H9 (cell line): ENCODE measurements around the gene SFMBT2. TPM values are rescaled to one million over a fixed set of nuclear protein-coding genes. Genes with fewer than 3 reads are reported as not detected.

Source experiments
- DNase-seq: peaks from one replicate; pipeline ENCODE4 v3.0.0-alpha.2; 2017
- H2AFZ ChIP-seq: one replicate; pipeline ENCODE4 v1.6.1; 2013; ENCODE audit warnings: mild to moderate bottlenecking, low read length, control low read depth, moderate library complexity
- H2AK5ac ChIP-seq: 2 replicates; pipeline ENCODE4 v1.6.1; 2013; ENCODE audit warnings: low read length, control low read depth, mixed read lengths; ENCODE audit not compliant: insufficient read length
- H2BK120ac ChIP-seq: one replicate; pipeline ENCODE4 v1.6.1; 2013; ENCODE audit warnings: low read depth, mild to moderate bottlenecking, low read length, control low read depth, inconsistent platforms; ENCODE audit not compliant: poor library complexity, severe bottlenecking
- H2BK12ac ChIP-seq: 2 replicates; pipeline ENCODE4 v1.6.1; 2013; ENCODE audit warnings: low read length, control low read depth, mixed read lengths, low read depth; ENCODE audit not compliant: insufficient read length
- H2BK15ac ChIP-seq: 2 replicates; pipeline ENCODE4 v1.6.1; 2013; ENCODE audit warnings: low read depth, low read length, control low read depth
- H2BK20ac ChIP-seq: one replicate; pipeline ENCODE4 v1.6.1; 2013; ENCODE audit warnings: low read depth, mild to moderate bottlenecking, low read length, control low read depth, inconsistent platforms; ENCODE audit not compliant: poor library complexity, severe bottlenecking
- H2BK5ac ChIP-seq: 2 replicates; pipeline ENCODE4 v1.6.1; 2013; ENCODE audit warnings: low read length, control low read depth, mixed read lengths; ENCODE audit not compliant: insufficient read length
- H3K14ac ChIP-seq: 2 replicates; pipeline ENCODE4 v1.6.1; 2013; ENCODE audit warnings: low read length, control low read depth; ENCODE audit not compliant: insufficient read depth
- H3K18ac ChIP-seq: 2 replicates; pipeline ENCODE4 v1.6.1; 2013; ENCODE audit warnings: low read depth, mild to moderate bottlenecking, mixed read lengths, low read length, control low read depth; ENCODE audit not compliant: insufficient read length
- H3K23ac ChIP-seq: 2 replicates; pipeline ENCODE4 v1.6.1; 2013; ENCODE audit warnings: low read length, control low read depth, mixed read lengths, low read depth; ENCODE audit not compliant: insufficient read length
- H3K23me2 ChIP-seq: 2 replicates; pipeline ENCODE4 v1.6.1; 2013; ENCODE audit warnings: low read depth, mild to moderate bottlenecking, mixed read lengths, low read length, control low read depth; ENCODE audit not compliant: insufficient read length, poor library complexity, severe bottlenecking
- H3K27ac ChIP-seq: 2 replicates; pipeline ENCODE4 v1.5.1; 2013; ENCODE audit warnings: low read length, control low read depth, mixed read lengths, low read depth; ENCODE audit not compliant: insufficient read length
- H3K27me3 ChIP-seq: 2 replicates; pipeline ENCODE4 v1.6.1; 2013; ENCODE audit warnings: low read length, control low read depth, inconsistent platforms; ENCODE audit not compliant: insufficient read depth
- H3K4ac ChIP-seq: 2 replicates; pipeline ENCODE4 v1.6.1; 2013; ENCODE audit warnings: low read depth, mild to moderate bottlenecking, control low read depth, inconsistent platforms, low read length, moderate library complexity
- H3K4me1 ChIP-seq: 2 replicates; pipeline ENCODE4 v1.6.1; 2013; ENCODE audit warnings: low read length, control low read depth, inconsistent platforms; ENCODE audit not compliant: insufficient read depth
- H3K4me2 ChIP-seq: 2 replicates; pipeline ENCODE4 v1.6.1; 2013; ENCODE audit warnings: low read length, control low read depth, mixed read lengths; ENCODE audit not compliant: insufficient read length, insufficient read depth
- H3K56ac ChIP-seq: 2 replicates; pipeline ENCODE4 v1.6.1; 2013; ENCODE audit warnings: low read depth, mild to moderate bottlenecking, mixed read lengths, low read length, control low read depth; ENCODE audit not compliant: insufficient read length
- H3K79me1 ChIP-seq: 2 replicates; pipeline ENCODE4 v1.6.1; 2013; ENCODE audit warnings: low read depth, mild to moderate bottlenecking, moderate library complexity, low read length, control low read depth, inconsistent platforms; ENCODE audit not compliant: insufficient read depth, poor library complexity, severe bottlenecking
- H3K79me2 ChIP-seq: 2 replicates; pipeline ENCODE4 v1.6.1; 2013; ENCODE audit warnings: low read length, control low read depth, inconsistent platforms; ENCODE audit not compliant: insufficient read depth
- H3K9ac ChIP-seq: 2 replicates; pipeline ENCODE4 v1.6.1; 2013; ENCODE audit warnings: low read length, control low read depth, mixed read lengths; ENCODE audit not compliant: insufficient read length; ENCODE audit errors: extremely low read depth
- H3K9me3 ChIP-seq: one replicate; pipeline ENCODE4 v1.6.1; 2013; ENCODE audit warnings: low read depth, low read length, inconsistent platforms; ENCODE audit not compliant: control insufficient read depth
- H3T11ph ChIP-seq: one replicate; pipeline ENCODE4 v1.6.1; 2013; ENCODE audit warnings: mild to moderate bottlenecking, low read length, control low read depth, inconsistent platforms
- H4K20me1 ChIP-seq: one replicate; pipeline ENCODE4 v1.6.1; 2013; ENCODE audit not compliant: control insufficient read depth, insufficient read length, insufficient read depth
- H4K5ac ChIP-seq: 2 replicates; pipeline ENCODE4 v1.6.1; 2013; ENCODE audit warnings: low read depth, mild to moderate bottlenecking, mixed read lengths, low read length, control low read depth; ENCODE audit not compliant: insufficient read length
- H4K8ac ChIP-seq: replicated peaks from 2 replicates; pipeline ENCODE4 v1.6.1; 2013; ENCODE audit warnings: low read length, control low read depth, mixed read lengths, low read depth; ENCODE audit not compliant: insufficient read length
- H4K91ac ChIP-seq: 2 replicates; pipeline ENCODE4 v1.6.1; 2013; ENCODE audit warnings: low read depth, mild to moderate bottlenecking, moderate library complexity, mixed read lengths, low read length, control low read depth; ENCODE audit not compliant: insufficient read length
- H3K27ac Mint-ChIP-seq, 3 experiments: 2 replicates in 2 of 3; 3 replicates in 1 of 3; pipeline ENCODE4 v1.8.0; 2020 to 2021; ENCODE audit warnings: mixed read lengths in 3 of 3, mild to moderate bottlenecking in 1 of 3, moderate library complexity in 1 of 3
- H3K27me3 Mint-ChIP-seq: 2 replicates; pipeline ENCODE4 v1.8.0; 2021; ENCODE audit warnings: low read depth, mild to moderate bottlenecking, moderate library complexity, mixed read lengths
- H3K36me3 Mint-ChIP-seq, 3 experiments: 2 replicates in 2 of 3; 3 replicates in 1 of 3; pipeline ENCODE4 v1.8.0; 2020 to 2021; ENCODE audit warnings: low read depth in 3 of 3, mixed read lengths in 3 of 3; ENCODE audit not compliant: insufficient read depth in 1 of 3
- H3K4me1 Mint-ChIP-seq, 2 experiments: 2 replicates each; pipeline ENCODE4 v1.8.0; 2020; ENCODE audit warnings: mixed read lengths in 2 of 2
- H3K4me3 Mint-ChIP-seq, 2 experiments: 2 replicates in 1 of 2; 3 replicates in 1 of 2; pipeline ENCODE4 v1.8.0; 2020 to 2021; ENCODE audit warnings: mild to moderate bottlenecking in 2 of 2, mixed read lengths in 2 of 2, moderate library complexity in 1 of 2
- H3K9me3 Mint-ChIP-seq, 2 experiments: 2 replicates in 1 of 2; 3 replicates in 1 of 2; pipeline ENCODE4 v1.8.0; 2020; ENCODE audit warnings: mild to moderate bottlenecking in 2 of 2, mixed read lengths in 2 of 2, moderate library complexity in 1 of 2
- CTCF ChIP-seq: fragments of 200-600 bp; sonication (generic); conservative IDR thresholded peaks from 3 replicates; pipeline ENCODE4 v1.8.0; 2021; ENCODE audit warnings: antibody characterized with exemption, mild to moderate bottlenecking
- WGBS: extraction: QIAGEN DNeasy Blood & Tissue Kit; methylation state at CpG from one replicate; pipeline ENCODE4 v1.1.7; 2013; ENCODE audit warnings: missing lambda C conversion rate, low lambda C conversion rate, mixed read lengths; ENCODE audit not compliant: insufficient read length; ENCODE audit errors: extremely low coverage; 5-methylcytosine and 5-hydroxymethylcytosine counted together
- total RNA-seq: library from RNA; stranded (reverse); gene quantifications from 2 replicates; pipeline ENCODE4 v1.2.1, GENCODE V29; 2021

Gene SFMBT2
- total RNA-seq, 1 experiment from 2014 or later = 5.3 TPM

- no peak overlapping the region for H3K4me3 Mint-ChIP-seq
- Histone ChIP-seq H4K5ac (no peak overlapping the region), H2BK120ac (no peak overlapping the region), H3K9me3 (no peaks in the 10 kb centered on the region), H2BK12ac (no peak overlapping the region), H3K23ac (no peak overlapping the region), H3K79me2 (no peaks in the 10 kb centered on the region; the same call in 1 of the 2 replicates), H4K20me1 (no peaks in the 10 kb centered on the region), H3K9ac (no peak overlapping the region), H3T11ph (no peak overlapping the region), H3K14ac (no peak overlapping the region), H3K4ac (no peak overlapping the region), H3K18ac (no peak overlapping the region), H3K27ac (no peak overlapping the region), H2BK20ac (no peak overlapping the region), H2BK5ac (no peak overlapping the region), H3K79me1 (no peaks in the 10 kb centered on the region), H2AK5ac (no peak overlapping the region), H3K27me3 (no peaks in the 10 kb centered on the region), H3K4me1 (no peaks in the 10 kb centered on the region), H3K4me2 (no peak overlapping the region), H4K91ac (no peak overlapping the region), H3K56ac (no peak overlapping the region), H4K8ac (no peak overlapping the region), H2BK15ac (no peak overlapping the region), H2AFZ (no peak overlapping the region), H3K23me2 (no peaks in the 10 kb centered on the region)
- DNase-seq = no peak
- no CpG with 5 or more reads among the region's 8 CpGs for WGBS
- H3K36me3 Mint-ChIP-seq = peaks cover 14 to 21% (median 20%) of the 10 kb centered on the region in 3 experiments
- peaks cover 19% of the 10 kb centered on the region in 2 experiments for H3K9me3 Mint-ChIP-seq
- peaks cover 4 to 7% of the 10 kb centered on the region in 2 experiments; a peak in 2 of 4 replicates for H3K4me1 Mint-ChIP-seq
- no peak overlapping the region for H3K27ac Mint-ChIP-seq
- no peak for TF ChIP-seq CTCF
- H3K27me3 Mint-ChIP-seq = no peaks in the 10 kb centered on the region; the same call in 1 of the 2 replicates
Observed at GRCh38 chr10:7225133-7225532, 185.7 kb downstream of the SFMBT2 start.
